HG02763 (cell line): ENCODE results near the gene PDPK1.
"Not testable (repeated sequence)": the region's sequence is repeated elsewhere in the genome, so short reads cannot be mapped to it uniquely, and the experiment has no call there.

Experiments
- ATAC-seq: cut with Tn5 transposase; IDR thresholded peaks from one replicate; pipeline ENCODE4 v1.9.1; 2021; ENCODE audit warnings: mild to moderate bottlenecking, moderate library complexity; ENCODE audit not compliant: unreplicated experiment

The PDPK1 gene

DNA sequence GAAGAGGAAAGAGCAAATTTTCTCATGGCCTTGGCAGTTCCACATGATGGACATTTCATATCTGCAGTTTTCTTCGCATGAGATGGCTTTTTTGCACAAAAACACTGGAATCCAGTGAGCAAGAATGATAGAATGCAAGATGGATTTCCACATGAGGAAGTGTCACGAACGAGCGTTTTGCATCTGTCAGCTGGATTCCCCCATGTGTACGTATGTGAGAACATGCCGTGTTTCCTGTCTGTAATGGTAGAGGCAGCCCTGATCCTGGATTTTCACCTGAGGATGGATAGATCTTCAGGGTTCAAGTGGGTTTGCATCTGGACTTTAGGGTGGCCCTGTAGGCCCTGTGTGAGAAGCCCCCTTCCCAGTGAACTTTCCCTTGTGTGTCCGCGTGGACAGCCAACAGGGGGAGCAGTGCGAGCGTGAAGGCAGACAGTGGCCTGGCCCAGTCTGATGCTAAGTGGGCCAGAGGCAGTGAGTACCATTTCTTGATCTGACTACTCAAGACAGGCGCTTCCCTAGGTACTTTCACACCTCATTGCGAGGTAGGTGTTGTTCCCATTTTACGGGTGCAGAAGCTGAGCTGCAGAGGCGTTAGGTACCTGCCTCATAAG is 2.1 kb downstream of the PDPK1 start:
- not testable (repeated sequence) for ATAC-seq

DNA sequence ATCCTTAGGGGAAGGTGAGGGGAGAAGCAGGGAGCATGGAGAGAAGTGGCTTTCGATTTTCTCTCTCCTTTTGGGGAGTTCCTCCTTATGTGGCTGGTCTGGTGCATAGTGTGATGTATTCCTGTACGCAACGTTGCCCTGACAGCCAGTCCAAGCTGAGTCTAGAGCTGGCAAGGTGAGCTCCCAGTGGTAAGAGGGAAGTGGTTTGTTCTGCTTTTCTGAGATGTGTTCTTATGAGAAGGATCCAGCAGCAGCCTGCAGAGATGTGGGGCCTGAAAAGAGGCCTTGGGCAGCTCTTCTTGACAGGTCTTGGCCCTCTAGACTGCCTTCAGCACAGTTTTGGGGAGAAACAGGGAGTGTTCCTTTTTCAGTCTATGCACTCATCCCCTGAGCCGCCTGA is 3.1 kb downstream of the PDPK1 start:
- ATAC-seq, result not testable (repeated sequence)

DNA sequence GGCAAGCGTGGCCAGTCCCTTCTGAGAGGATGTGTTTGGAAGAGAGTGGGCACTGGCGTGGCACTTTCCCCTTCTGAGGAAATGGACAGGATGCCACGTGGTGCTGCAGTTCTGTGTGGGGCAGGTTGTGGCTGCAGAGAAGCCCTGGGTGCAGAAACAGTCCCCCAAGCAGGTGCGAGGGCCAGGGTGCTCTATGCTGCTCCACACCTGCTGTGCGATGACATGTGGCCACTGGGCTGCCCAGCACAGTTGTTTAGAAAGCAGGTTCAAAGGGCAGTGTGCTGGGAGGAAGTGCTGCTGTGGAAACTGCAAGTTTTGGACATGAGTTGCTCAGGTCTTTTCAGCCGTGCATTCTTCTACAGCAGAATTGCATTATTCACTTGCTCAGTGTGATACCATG is 3.6 kb downstream of the PDPK1 start:
- ATAC-seq, result not testable (repeated sequence)

DNA sequence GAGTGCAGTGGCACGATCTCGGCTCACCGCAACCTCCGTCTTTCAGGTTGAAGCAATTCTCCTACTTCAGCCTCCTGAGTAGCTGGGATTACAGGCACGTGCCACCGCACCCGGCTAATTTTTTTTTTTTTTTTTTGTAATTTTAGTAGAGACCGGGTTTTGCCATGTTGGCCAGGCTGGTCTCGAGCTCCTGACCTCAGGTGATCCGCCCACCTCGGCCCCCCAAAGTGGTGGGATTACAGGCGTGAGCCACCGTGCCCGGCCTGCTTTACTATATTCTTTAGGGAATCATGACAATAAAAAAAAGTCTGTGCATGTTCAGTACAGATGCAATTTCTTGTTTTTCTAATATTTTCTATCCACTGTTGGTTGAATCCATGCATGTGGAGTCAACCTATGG is 6.0 kb downstream of the PDPK1 start:
- not testable (repeated sequence) for ATAC-seq

DNA sequence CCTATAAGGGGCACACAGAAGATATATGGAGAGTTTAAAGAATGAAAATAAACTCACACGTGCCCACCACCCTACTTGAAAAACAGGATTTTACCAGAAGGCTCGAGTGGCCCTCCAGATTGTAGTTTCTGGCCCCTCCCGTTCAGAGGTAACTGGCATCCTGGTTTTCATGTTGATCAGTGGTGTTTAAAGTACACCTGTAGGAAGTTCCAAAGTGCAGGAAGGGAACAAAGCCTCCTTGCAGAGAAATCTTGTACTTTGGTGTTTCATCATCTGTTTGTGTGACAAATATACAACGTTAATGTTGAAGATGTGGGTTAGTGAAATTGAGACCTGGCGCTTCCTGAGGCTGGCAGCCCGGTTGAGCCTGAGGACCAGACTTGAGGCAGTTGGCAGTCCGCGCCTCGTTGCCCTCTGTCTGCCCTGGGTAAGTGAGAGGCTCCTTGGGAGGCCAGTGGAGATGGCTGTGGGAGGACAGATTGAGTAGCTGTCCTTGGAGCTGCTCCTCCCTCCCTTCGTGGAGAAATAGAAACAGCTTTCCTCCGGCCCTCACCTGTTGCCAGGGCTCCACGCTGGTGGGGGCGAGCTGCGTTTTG is 12.6 kb downstream of the PDPK1 start:
- ATAC-seq, result not testable (repeated sequence)

DNA sequence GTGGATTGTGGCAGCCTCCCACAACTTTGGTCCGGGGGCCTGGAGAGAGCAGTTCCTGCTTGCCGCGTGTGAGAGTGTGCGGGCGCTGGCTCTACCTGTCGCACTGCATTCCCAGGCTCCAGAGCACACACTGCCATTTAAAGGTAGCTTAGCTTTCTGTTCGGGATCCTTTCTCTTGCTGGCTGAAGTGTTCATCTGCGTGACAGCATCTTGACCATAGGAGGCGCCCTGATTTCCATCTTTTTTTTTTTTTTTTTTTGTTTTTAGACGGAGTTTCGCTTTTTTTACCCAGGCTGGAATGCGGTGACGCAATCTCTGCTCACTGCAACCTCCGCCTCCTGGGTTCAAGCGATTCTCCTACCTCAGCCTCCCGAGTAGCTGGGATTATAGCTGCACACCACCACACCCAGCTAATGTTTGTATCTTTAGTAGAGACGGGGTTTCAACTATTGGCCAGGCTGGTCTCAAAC is 13.6 kb downstream of the PDPK1 start:
- not testable (repeated sequence) for ATAC-seq

DNA sequence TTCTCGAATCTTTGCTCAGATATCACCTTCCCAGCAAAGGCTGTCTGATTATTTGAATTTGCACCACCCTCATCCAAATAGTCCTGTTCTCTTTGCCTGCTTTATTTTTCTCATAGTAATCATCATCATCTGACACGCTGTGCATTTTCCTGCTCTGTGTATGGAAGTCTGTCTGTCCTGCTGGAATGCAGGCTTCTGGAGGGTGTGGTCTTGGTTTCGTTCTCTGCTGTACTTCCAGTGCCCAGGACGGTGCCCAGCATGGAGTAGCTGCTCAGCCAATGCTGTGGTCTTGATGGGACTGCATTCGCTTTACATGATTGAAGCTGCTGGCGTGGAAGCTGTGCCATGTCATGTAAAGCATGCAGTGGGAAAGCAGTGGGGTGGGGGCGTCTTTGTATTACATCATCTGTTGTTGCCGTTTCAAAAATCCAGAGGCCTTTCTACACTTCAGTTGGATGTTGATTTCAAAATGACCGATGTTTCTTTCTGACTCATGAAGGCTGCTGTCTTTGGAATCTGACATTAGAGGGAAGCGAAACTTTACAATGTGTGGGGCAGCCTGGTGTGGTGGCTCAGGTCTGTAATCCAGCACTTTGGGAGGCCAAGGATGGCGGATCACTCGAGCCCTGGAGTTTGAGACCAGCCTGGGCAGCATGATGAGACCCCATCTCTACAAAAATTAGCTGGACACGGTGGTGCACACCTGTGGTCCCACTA is 17.0 kb downstream of the PDPK1 start:
- not testable (repeated sequence) for ATAC-seq

DNA sequence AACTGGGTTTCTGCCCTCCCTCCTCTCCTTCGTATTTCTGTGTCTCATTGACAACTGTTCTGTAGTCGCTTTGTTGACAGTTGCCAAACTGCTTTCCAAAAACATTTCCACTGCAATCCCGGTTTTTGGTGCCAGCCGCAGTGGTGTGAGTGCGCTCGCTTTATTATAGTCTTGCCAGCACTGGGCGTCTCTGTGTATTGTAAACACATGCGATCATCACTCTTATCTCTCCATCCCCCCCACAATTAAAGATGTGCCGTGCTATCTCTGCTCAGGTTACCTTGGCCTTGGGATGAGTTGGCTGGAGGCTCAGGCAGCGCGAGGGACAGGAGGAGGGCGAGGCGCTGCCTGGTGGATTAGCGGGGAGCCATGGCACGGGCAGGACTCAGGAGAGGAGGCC is 19.3 kb downstream of the PDPK1 start:
- ATAC-seq, result not testable (repeated sequence)

DNA sequence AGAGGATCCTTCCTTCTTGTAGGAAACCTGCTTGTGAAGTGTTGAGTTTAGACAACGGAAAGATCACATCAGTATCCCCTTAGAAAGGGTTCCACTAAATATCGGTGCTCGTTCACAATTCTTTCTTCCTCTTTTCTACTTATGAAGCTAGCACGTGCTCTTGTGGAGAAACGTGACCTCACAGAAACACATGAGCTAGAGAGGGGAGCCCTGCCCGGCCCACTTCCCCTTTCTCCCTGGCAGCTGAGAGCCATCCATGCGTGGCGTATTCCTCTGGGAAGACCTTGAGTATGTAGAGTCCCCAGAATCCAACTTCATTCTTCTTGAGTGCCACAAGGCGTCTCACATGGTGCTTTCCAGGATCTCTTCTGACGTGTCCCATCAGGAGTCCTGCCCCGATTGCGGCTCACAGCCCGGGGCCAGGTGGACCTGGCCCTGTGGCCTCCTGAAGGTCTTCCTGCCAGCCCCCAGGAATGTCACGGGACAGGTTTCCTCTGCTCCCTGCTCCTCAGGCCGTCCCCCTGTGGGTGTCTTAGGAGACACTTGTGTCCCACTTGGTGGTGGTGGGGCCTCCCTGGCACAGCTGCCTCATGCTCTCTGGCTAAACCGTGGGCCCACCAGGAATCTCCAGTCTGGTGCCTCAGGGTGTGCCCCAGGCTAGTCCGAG is 22.4 kb downstream of the PDPK1 start:
- peak; percentile 42 for ATAC-seq

DNA sequence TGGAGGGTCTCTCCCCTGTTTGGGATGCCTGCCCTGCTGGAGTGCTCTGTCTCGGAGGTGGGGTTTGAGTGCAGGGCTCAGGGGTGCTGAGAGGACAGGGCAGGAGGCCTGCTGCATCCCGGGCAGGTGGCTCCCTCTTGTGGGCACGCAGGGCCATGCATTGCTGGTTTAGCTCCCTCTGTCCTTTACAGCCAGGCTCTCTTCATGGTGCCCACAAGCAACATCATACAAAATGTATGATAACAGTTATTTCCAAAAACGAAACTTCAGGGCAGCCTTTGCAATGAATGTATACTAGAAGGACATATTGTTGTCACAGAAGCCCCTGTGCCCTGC is 22.9 kb downstream of the PDPK1 start:
- peak; percentile 55 for ATAC-seq

DNA sequence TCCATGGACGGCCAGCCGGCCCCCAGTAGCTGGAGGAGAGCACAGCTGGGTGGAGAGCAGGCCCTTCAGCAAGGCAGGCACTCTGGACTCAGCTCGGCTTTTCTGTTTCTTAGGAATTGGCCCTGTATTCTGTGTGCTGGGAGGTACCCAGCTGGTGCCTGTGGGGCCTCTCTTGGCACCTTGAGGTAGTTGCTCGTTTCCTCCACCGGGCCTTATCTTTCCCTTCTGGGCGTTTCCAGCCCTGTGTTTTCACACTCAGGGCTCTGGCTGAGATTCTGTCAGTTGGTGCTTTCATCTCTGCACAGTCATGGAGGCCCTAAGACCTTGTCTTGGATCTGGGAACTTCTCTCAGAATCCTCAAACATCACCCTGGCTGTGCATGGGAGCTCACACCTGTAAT is 29.7 kb downstream of the PDPK1 start:
- ATAC-seq, result not testable (repeated sequence)

DNA sequence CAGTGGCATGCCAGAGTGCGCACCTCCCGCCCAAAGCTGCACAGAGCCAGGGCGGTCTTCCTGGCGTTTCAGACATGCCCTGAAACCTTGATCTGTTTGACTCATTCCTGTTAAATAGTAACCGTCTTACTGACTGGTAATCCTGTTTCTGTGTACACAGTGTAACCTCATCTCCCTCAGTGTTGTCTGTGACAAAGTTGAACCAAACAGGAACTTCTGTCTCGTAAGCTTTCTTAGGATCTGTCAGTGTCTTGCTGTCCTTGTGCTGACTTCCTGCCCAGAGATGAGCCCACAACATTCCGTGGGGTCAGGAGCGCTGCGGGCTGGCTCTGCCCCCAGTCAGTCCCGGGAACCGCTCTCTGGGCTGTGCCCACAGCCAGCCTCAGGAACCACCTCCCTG is 30.8 kb downstream of the PDPK1 start:
- not testable (repeated sequence) for ATAC-seq

DNA sequence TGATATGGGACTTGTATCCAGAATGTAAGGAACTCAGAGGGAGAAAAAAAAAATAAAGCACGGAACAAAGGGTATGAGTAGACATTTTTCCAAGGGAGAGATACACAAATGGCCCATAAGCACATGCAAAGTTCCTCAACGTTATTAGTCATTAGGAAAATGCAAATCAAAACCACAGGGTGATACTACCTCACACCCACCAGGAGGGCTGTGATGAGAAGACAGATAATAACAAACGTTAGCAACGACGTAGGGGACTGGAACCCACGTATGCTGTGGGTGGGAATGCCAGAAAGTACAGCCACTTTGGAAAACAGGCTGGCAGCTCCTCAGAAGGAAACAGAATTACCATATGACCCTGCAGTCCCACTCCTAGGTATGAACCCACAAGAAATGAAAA is 34.9 kb downstream of the PDPK1 start:
- not testable (repeated sequence) for ATAC-seq

DNA sequence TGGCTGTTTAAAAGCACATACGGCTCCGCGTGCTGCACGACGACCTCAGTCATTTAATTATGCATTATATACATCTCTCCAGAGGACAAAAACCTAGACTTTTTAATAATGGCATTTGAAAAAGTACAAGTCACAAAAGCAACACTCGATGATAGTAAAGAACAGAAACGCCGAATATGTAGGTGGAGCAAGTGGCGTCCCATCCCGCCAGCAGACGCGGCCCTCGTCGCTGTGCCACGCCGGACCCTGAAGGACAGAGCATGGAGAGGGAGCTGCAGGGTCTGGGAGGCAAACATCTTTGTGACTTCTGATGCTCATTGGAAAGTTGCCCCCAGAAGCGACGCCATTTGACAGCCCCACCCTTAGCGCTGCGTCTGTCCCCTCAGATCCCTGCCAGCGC is 38.0 kb downstream of the PDPK1 start:
- not testable (repeated sequence) for ATAC-seq

DNA sequence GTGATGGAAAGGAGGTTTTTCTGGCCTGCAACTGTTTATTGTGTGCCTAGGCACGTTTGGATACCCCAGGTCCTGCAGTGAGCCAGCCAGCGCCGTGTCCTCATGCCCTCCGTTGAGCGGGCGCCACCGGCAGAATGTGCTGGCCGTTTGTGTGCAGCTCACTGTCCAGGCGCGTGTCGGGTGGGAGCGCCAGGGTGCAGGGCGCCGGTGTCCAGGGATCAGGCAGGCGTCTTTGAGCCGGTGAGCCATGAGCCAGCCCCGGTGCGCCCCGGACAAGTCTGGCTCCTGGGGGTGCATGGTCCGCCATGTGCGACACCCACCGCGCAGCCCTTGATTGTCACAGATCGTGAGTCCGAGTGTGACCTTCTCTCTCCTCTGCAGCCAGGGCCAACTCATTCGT is 39.2 kb downstream of the PDPK1 start:
- ATAC-seq, result not testable (repeated sequence)

DNA sequence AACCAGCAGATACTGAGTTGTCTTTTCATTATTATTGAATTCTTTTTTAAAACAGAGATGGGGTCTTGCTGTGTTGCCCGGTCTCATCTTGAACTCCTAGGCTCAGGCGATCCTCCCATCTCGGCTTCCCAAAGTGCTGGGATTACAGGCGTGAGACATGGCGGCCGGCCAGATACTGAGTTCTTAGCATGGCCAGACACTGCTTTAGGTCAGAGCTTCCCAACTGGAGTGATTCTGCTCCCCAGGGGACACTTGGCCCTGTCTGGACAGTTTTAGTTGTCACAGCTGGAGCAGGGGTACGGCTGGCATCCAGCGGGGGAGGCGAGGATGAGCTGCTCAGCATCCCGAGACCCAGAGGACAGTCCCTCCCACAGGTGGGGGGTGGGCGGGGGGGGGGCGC is 41.1 kb downstream of the PDPK1 start:
- not testable (repeated sequence) for ATAC-seq

DNA sequence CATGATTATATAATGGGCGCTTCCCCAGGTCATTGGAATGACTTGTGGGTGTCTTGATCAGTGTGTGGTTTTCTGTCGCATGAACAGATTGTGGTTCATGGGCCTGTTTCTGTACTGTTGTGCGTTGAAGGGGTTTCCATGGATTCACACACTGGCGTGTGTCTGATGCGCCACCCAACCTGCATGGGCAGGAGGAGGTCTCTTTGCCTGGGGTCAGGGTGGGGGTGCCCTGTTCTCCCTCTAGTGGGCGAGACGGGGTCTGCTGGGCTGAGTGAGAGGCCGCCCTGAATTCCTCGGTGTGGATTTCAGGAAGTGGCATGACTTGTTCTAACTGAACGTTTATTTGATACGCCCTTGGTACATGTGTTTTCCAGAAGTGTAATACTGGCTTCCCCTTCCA is 42.3 kb downstream of the PDPK1 start:
- ATAC-seq, result not testable (repeated sequence)

DNA sequence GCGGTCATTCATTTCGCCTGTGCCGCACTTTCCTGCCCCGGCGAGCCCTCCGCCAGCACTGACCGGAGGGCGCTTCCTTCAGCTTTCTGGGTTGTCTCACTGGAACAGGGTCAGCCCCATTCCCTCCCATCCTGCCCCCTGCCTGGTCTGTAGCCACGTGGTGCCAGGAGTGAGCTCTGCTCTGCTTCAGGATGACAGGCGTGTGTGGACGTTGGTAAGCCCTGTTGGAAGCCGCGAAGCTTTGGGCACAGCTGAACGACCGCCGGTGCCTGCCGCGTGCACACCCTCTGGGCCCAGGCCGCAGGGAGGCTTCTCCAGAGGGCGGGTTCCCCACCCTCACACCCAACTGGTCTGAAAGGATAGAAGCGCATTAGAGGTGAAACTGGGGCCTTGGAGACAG is 43.0 kb downstream of the PDPK1 start:
- not testable (repeated sequence) for ATAC-seq

DNA sequence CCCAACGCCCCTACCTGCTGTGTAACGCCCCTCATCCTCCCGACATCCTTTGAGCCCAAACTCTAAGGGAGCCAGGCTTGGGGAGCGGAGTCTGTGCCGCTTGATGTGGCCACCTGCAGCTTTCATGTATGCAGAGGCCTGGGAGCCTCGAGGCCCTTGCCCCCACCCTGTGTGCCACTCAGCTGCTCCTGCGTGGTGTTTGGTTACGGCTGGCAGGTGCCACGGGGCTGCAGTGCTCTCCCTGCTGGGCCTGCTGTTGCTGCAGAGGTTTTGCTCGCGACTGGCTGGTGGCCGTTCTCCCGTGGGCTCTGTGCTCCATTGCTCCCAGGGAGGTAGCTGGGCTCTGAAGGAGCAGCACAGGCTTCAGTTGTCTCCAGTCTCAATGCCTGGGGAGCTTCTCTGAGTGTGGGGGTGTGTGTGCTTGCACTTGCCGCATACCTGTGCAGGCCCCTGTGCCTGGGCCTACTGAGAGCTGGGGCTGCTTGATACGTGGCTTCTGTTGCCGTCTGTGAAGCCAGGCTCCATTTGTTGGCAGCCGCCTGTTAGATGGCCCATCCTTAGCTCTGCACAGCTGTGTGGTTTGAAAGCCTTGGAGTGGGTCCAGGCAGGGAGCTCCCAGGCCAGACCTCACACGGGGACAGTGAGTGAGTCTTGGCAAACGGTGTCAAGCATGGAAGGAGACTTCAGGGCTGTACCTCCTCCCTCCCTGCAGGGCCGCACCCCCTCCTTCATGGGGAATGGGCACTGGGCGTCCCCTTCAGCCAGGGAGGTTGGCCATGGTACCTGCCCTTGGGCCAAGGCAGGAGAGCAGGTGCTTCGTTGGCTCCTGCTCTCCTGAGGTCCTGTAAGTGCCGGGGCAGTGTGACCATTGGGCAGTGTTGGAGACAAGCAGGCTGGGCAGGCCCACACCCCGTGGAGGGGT is 47.2 kb downstream of the PDPK1 start:
- no peak for ATAC-seq

DNA sequence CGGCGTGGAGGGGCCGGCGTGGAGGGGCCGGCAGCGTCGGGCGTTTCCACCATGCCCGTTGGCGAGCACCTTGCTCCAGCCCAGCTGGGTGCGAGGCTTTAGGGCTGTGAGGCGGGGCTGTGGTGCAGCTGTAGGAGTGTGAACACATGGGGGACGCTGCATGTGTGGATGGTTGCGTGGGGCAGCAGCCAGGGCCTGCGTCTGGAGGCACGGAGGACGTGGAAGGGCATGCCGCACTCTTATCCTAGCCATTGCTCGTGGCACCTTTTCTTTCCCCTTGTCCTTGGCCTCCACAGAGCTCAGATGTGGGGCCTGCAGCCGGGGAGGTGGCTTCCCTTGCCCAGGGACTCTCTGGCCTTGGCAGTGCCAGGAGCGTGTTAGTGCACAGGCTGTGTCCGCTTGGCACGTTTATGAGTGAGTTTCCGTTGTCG is 47.8 kb downstream of the PDPK1 start:
- no peak for ATAC-seq

DNA sequence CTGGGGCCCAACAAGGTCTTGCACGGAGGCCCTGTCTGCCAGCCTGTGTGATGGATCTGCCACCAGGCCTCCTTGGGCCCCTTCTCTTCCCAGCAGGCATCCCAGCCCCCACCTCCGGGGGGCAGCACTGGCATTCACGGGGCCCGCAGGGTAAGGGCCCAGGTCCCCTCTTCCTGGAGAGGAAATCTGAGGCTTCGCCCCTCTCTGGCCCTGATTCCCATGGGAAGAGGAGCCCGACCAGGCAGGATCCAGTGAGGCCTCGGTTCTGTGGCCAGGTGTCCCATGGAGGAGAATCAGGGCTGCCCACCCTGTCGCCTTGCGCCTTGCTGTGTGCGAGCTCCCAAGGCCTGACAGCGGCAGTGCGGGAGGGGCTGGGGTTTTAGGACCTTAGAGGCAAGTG is 48.4 kb downstream of the PDPK1 start:
- no peak for ATAC-seq
